ENCODE data around the gene LEKR1.

DNA sequence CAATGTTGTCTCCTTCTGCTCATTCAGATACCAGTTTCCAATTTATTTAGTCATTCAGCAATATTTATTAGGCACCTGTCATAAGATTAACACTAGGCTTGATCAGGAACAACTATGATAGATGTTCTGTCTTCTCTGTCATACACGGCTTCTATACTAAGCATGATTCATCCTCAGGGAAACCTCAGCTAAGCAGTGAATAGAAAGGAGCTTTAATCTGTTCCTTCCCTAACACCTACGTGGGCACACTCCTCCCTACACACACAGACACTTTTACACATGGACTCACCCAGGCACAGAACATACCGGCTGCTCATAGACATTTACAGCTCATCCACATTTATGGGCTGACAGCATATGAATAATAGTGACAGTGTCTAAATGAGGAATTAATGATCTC is 136.9 kb downstream of the LEKR1 start:
- TF ChIP-seq, protein P1, sequence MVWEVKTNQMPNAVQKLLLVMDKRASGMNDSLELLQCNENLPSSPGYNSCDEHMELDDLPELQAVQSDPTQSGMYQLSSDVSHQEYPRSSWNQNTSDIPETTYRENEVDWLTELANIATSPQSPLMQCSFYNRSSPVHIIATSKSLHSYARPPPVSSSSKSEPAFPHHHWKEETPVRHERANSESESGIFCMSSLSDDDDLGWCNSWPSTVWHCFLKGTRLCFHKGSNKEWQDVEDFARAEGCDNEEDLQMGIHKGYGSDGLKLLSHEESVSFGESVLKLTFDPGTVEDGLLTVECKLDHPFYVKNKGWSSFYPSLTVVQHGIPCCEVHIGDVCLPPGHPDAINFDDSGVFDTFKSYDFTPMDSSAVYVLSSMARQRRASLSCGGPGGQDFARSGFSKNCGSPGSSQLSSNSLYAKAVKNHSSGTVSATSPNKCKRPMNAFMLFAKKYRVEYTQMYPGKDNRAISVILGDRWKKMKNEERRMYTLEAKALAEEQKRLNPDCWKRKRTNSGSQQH (CRISPR knock-in tag; IDR thresholded peaks at IDR 0.05) = no peak
- TF ChIP-seq RNF2 (IDR thresholded peaks at IDR 0.05) (no peak), EHMT2 (IDR thresholded peaks at IDR 0.05) (no peak), ESRRB (CRISPR knock-in tag; IDR thresholded peaks at IDR 0.05; ENCODE audit: borderline replicate concordance) (no peak), ZNF263 (CRISPR knock-in tag; IDR thresholded peaks at IDR 0.05; ENCODE audit: borderline replicate concordance) (no peak)
- TF ChIP-seq, protein P2, sequence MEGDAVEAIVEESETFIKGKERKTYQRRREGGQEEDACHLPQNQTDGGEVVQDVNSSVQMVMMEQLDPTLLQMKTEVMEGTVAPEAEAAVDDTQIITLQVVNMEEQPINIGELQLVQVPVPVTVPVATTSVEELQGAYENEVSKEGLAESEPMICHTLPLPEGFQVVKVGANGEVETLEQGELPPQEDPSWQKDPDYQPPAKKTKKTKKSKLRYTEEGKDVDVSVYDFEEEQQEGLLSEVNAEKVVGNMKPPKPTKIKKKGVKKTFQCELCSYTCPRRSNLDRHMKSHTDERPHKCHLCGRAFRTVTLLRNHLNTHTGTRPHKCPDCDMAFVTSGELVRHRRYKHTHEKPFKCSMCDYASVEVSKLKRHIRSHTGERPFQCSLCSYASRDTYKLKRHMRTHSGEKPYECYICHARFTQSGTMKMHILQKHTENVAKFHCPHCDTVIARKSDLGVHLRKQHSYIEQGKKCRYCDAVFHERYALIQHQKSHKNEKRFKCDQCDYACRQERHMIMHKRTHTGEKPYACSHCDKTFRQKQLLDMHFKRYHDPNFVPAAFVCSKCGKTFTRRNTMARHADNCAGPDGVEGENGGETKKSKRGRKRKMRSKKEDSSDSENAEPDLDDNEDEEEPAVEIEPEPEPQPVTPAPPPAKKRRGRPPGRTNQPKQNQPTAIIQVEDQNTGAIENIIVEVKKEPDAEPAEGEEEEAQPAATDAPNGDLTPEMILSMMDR (IDR thresholded peaks at IDR 0.05 in 2 of 3, conservative IDR thresholded peaks at IDR 0.05 in 1 of 3; ENCODE audit: insufficient read depth in 2 of 3, low read depth in 1 of 3, low read length in 3 of 3) = no peak
- TF ChIP-seq, protein P3, sequence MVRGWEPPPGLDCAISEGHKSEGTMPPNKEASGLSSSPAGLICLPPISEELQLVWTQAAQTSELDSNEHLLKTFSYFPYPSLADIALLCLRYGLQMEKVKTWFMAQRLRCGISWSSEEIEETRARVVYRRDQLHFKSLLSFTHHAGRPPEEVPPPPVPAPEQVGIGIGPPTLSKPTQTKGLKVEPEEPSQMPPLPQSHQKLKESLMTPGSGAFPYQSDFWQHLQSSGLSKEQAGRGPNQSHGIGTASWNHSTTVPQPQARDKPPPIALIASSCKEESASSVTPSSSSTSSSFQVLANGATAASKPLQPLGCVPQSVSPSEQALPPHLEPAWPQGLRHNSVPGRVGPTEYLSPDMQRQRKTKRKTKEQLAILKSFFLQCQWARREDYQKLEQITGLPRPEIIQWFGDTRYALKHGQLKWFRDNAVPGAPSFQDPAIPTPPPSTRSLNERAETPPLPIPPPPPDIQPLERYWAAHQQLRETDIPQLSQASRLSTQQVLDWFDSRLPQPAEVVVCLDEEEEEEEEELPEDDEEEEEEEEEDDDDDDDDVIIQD (CRISPR knock-in tag; IDR thresholded peaks at IDR 0.05) = no peak
- TF ChIP-seq, protein P4, sequence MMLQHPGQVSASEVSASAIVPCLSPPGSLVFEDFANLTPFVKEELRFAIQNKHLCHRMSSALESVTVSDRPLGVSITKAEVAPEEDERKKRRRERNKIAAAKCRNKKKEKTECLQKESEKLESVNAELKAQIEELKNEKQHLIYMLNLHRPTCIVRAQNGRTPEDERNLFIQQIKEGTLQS (IDR thresholded peaks at IDR 0.05) = no peak
- TF ChIP-seq, protein P4 (CRISPR knock-in tag; conservative IDR thresholded peaks at IDR 0.05) = no peak

Data from K562 (cell line).